ENCODE data around the gene PRKX.
"Not testable (repeated sequence)": the region's sequence is repeated elsewhere in the genome, so short reads cannot be mapped to it uniquely, and the experiment has no call there.

PRKX gene

GRCh38 chrX:3713225-3713936 lies at the start of gene PRKX:
Gene PRKX, minus strand, starts transcription at chrX:3713649. Its CDS starts 396 bp downstream, at chrX:3713253.
- peak; percentile 87 for DNase-seq

DNA sequence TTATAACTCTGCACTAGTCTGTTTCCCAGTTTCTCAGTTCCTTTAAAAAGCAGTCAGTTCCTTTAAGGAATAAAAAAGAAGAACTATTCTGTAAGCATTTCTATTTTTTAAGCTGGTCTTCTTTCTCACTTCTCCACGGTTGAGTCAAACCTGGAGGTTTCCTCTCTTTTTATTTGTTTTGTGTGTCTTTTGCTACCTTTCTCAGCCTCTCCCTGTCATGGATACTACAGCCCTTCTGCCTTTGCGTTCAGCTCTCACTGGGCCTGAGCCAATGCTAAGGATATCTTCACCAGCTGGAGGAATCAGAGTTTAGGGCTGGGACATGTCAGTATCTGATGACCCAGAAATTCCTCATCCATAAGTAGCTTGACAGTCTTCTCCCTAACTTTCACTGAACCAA lies 49.7 kb upstream of the PRKX start:
- DNase-seq: no peak

- DNase-seq: no peak
These were observed 44.1 kb upstream of the PRKX start for GRCh38 chrX:3757510-3758025.

- no peak for DNase-seq
These were observed 34.7 kb upstream of the PRKX start for GRCh38 chrX:3748052-3748559.

GRCh38 chrX:3743801-3744439 lies 30.5 kb upstream of the PRKX start:
- peak; percentile 77 for DNase-seq

GRCh38 chrX:3740946-3741345 lies 27.5 kb upstream of the PRKX start:
- DNase-seq: peak; percentile 23

DNA sequence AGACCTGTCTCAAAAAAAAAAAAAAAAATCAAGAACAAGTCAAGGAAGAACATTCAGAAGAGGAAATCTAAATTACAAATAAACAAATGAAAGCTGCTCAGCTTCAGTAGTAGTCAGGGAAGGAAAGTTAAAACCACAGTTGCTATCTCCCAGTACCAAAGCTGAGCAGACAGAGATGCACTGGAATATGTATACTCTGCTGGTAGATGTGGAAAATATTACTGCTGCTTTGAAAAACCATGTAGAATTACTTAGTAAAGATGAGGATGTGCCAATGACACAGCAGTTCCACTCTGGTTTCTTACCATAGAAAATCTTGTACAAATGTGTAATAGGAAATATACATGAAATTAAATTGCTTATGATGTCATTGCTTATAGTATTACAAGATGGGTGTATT lies 25.1 kb upstream of the PRKX start:
- peak; percentile 29 for DNase-seq

DNA sequence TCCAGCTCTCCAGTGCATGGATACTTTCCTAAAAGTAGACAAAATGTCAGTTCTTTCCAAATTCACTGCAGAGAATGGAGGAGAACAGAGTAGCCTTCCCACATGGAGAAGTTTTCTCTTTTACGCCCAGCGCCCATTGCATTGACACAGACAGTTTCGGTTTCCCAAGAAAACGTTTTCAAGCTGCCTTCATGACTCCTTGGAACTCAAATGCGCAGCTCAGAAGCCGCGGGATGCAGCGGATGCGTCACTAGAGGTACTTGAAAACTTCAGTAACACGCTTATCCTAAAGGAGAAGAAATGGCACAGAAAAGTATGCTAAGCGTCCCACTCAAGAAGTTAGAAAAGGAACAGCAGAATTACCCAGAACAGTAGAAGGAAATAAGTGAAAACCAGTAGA lies 23.1 kb upstream of the PRKX start:
- not testable (repeated sequence) for DNase-seq

DNA sequence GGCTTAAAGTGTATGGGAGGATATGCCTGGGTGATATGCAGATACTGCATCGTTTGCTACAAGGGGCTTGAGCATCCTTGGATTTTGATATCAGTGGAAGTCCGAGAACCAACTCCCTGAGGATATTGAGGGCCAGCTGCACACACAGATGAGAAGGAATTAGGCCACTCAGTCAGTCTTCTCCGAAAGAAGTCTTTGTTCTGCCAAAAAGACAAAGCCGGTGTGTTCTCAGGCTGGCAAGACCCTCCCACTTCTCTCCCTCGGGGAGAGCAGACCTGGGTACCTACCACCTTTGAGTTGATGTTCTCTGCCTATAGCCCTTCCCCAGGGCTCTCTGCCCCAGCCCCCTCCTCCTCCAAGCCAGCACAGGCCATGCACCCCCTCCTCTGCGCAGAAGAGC lies 22.4 kb upstream of the PRKX start:
- DNase-seq: not testable (repeated sequence)

- not testable (repeated sequence) for DNase-seq
These were observed 21.0 kb upstream of the PRKX start for GRCh38 chrX:3734456-3734855.

- DNase-seq: no peak
These were observed 19.6 kb upstream of the PRKX start for GRCh38 chrX:3733043-3733430.

- not testable (repeated sequence) for DNase-seq
These were observed 19.0 kb upstream of the PRKX start for GRCh38 chrX:3732326-3733042.

DNA sequence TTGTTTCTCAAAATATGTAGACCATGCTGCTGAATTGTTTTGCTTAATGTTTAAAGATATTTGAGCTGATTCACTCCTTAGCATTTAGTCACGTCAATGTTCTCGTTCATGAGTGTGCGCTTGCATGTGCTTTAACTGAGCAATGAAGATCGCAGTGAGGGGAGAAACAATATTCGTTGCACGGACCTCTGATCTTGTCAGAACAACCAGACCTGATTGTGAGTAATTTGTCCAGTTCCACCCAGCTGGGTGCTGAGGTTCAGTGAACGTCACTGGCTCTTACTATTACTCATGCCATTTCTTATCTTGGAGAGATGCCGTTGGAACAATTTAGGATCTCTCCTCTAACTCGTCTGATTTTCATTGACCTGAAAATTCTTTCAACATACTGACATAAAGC lies 15.0 kb upstream of the PRKX start:
- DNase-seq: no peak

DNA sequence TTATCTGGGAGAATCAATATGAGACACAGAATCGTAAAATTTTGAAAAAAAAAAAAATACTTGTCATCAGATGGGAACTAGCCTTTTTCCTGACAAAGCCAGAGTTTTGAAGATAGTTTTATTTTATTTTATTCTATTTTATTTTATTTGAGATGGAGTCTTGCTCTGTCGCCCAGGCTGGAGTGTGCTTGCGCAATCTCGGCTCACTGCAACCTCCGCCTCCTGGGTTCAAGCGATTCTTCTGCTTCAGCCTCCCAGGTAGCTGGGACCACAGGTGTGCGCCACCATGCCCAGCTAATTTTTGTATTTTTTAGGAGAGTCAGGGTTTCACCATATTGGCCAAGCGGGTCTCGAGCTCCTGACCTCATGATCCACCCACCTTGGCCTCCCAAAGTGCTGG lies 10.0 kb upstream of the PRKX start:
- DNase-seq: not testable (repeated sequence)

- DNase-seq: no peak
These were observed 4.4 kb upstream of the PRKX start for GRCh38 chrX:3717742-3718420.

DNA sequence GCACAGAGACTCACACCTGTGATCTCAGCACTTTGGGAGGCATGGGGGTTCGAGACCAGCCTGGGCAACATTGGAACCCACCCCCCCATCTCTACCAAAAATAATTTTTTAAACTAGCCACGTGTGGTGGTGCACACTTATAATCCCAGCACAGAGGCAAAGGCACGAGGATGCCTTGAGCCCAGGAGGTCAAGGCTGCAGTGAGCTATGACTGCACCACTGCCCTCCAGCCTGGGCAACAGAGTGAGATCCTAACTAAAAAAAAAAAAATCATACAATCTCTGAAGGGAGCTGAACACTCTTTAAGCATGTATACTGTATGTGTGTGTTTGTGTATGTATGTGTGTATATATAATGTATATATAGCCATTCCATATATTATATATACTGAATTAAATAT lies 2.5 kb upstream of the PRKX start:
- no peak for DNase-seq

DNA sequence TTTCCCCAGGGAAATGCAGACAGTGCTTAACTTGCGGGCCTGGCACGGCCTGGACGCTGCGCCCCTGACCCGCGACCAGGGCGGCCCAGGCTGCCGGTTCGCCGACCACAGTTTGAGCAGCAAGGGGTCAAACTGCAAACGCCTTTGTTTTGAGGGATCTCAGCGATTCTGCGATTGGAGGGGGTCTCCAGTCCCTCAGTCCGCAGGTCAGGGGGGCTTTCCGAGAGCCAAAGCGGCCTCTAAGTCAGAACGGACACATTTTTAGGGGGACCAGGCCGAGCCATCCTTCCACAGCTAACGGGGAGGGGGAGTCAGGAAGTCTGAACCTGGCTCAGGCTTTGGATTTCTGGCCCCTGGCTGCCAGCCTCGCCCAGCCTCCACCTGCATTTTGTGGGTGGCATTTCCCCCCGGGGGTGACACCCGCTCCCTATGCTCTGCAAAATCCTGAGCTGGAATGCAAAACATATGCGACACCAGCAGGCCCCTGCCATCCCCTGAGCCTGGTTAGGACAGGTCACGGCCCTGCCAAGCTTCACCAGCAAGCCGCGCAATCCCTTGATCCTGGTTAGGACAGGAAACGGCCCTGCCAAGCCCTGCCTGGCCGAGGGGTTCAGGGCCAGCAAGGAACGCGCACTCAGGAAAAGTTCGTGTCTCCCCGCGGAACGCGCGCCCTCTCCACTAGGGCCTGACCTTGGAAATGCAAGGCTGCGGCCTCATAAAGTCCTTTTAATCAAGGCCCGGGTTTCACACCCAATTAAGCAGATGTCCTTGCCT lies 1.4 kb upstream of the PRKX start:
- DNase-seq: not testable (repeated sequence)

GRCh38 chrX:3713937-3714434 lies 537 bp upstream of the PRKX start:
- DNase-seq: no peak

- DNase-seq: no peak
These were observed 602 bp downstream of the PRKX start for GRCh38 chrX:3712870-3713224.

- DNase-seq: peak; percentile 30
These were observed 1.2 kb downstream of the PRKX start for GRCh38 chrX:3712051-3712869.

DNA sequence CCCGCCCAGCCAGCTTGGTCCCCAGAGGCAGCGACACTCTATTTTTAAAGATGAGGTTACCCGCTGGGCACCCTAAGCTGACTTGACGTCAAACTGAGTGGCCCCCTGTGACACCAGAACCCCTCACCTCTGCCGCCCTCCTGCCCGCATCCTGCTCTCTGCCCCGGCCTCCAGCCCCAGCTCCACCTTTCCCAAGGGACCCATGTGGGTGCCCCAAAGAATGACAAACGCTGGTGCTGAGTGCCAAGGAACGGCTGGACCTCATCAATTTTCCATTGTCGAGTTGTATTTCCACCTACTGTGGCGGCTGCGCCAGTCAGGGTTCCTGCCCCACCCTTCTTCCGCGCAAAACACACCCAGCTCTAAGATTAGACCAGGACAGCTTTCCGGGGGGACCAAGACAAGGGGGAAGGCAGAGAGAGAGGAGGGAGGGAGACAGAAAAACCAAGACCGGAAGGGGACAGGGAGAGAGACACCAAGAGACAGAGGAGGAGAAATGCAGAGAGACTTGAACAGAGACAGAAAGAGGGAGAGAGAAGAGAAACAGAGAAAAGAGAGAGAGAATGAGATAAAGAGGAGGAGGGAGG lies 2.0 kb downstream of the PRKX start:
- DNase-seq: peak; percentile 32
